HL-60/S4 treated with phorbol 12-myristate 13-acetate at 8.2 ng/mL for 4 days and 3 days (cell line): Measurements from ENCODE around the gene MAPRE3.

Source experiments
- in situ Hi-C: fragments of 300-500 bp; cut with MboI; formaldehyde crosslinking; loops from 2 replicates; pipeline ENCODE4 v1.15.0; 2022; ENCODE audit warnings: low sequenced_read_pairs

Gene MAPRE3

GRCh38 chr2:26978061-26978596 is 7.7 kb downstream of the MAPRE3 start:
- in situ Hi-C loops, result no loop called here

- in situ Hi-C loops, result no loop called here
Measured at GRCh38 chr2:26979741-26980140, 9.3 kb downstream of the MAPRE3 start.

GRCh38 chr2:26980971-26981370 is 10.5 kb downstream of the MAPRE3 start:
- in situ Hi-C loops, result no loop called here

- in situ Hi-C loops, result no loop called here
Measured at GRCh38 chr2:26982102-26982742, 11.8 kb downstream of the MAPRE3 start.

GRCh38 chr2:26983746-26984145 is 13.3 kb downstream of the MAPRE3 start:
- in situ Hi-C loops, result no loop called here

GRCh38 chr2:26985807-26986206 is 15.4 kb downstream of the MAPRE3 start:
- in situ Hi-C loops, result no loop called here

- in situ Hi-C loops, result no loop called here
Measured at GRCh38 chr2:26986576-26986975, 16.1 kb downstream of the MAPRE3 start.

GRCh38 chr2:26988058-26988860 is 17.8 kb downstream of the MAPRE3 start:
- in situ Hi-C loops, result no loop called here

- in situ Hi-C loops, result no loop called here
Measured at GRCh38 chr2:26989156-26989555, 18.7 kb downstream of the MAPRE3 start.

GRCh38 chr2:26991717-26992116 is 21.3 kb downstream of the MAPRE3 start:
- in situ Hi-C loops, result no loop called here

- in situ Hi-C loops, result no loop called here
Measured at GRCh38 chr2:26993768-26994167, 23.3 kb downstream of the MAPRE3 start.

GRCh38 chr2:26994983-26995382 is 24.5 kb downstream of the MAPRE3 start:
- in situ Hi-C loops, result no loop called here

- in situ Hi-C loops, result no loop called here
Measured at GRCh38 chr2:26997394-26997793, 27.0 kb downstream of the MAPRE3 start.

GRCh38 chr2:26998323-26998722 is 27.9 kb downstream of the MAPRE3 start:
- in situ Hi-C loops, result no loop called here

GRCh38 chr2:27000228-27000627 is 29.8 kb downstream of the MAPRE3 start:
- in situ Hi-C loops, result no loop called here

GRCh38 chr2:27000995-27001394 is 30.6 kb downstream of the MAPRE3 start:
- in situ Hi-C loops, result no loop called here

- in situ Hi-C loops, result no loop called here
Measured at GRCh38 chr2:27001950-27002349, 31.5 kb downstream of the MAPRE3 start.

- in situ Hi-C loops, result no loop called here
Measured at GRCh38 chr2:27003007-27003406, 32.6 kb downstream of the MAPRE3 start.

- in situ Hi-C loops, result no loop called here
Measured at GRCh38 chr2:27003857-27004256, 33.4 kb downstream of the MAPRE3 start.

GRCh38 chr2:27006602-27007415 is 36.4 kb downstream of the MAPRE3 start:
- in situ Hi-C loops, result no loop called here
